Central memory CD4-positive, alpha-beta T cell (primary cell): ENCODE data around the gene HOXA1.

Experiments
- DNase-seq: peaks from one replicate; pipeline ENCODE4 v3.0.0; 2022

HOXA1 gene

GRCh38 chr7:27131390-27131819 is 35.6 kb upstream of the HOXA1 start:
- no peak for DNase-seq

GRCh38 chr7:27130540-27131389 is 35.0 kb upstream of the HOXA1 start, which contains the start of gene HOXA4:
HOXA4 (minus strand) TSS chr7:27130757; CDS start chr7:27130733, 24 bp downstream.
- DNase-seq = peak; percentile 62

GRCh38 chr7:27129729-27130539 is 34.1 kb upstream of the HOXA1 start:
- DNase-seq = no peak

GRCh38 chr7:27128776-27129728 is 33.3 kb upstream of the HOXA1 start:
- no peak for DNase-seq

GRCh38 chr7:27128034-27128433 is 32.2 kb upstream of the HOXA1 start:
- no peak for DNase-seq

GRCh38 chr7:27126596-27127327 is 31.0 kb upstream of the HOXA1 start:
- DNase-seq = no peak

- DNase-seq = no peak
Observed at GRCh38 chr7:27125986-27126394, 30.2 kb upstream of the HOXA1 start.

GRCh38 chr7:27124902-27125689 is 29.3 kb upstream of the HOXA1 start:
- DNase-seq = no peak

GRCh38 chr7:27124096-27124901 is 28.5 kb upstream of the HOXA1 start:
- no peak for DNase-seq

- DNase-seq = no peak
Observed at GRCh38 chr7:27123477-27124053, 27.8 kb upstream of the HOXA1 start.

- no peak for DNase-seq
Observed at GRCh38 chr7:27123007-27123476, 27.2 kb upstream of the HOXA1 start.

- DNase-seq = no peak
Observed at GRCh38 chr7:27122077-27122910, 26.5 kb upstream of the HOXA1 start.

- no peak for DNase-seq
Observed at GRCh38 chr7:27121684-27122076, 25.9 kb upstream of the HOXA1 start.

- no peak for DNase-seq
Observed at GRCh38 chr7:27119412-27119911, 23.7 kb upstream of the HOXA1 start.

GRCh38 chr7:27118580-27118979 is 22.8 kb upstream of the HOXA1 start:
- no peak for DNase-seq

- no peak for DNase-seq
Observed at GRCh38 chr7:27117887-27118491, 22.2 kb upstream of the HOXA1 start.

- DNase-seq = no peak
Observed at GRCh38 chr7:27116962-27117886, 21.4 kb upstream of the HOXA1 start.
